Measurements from ENCODE around the gene MCU. TPM values are rescaled to one million over a fixed set of nuclear protein-coding genes. Genes with fewer than 3 reads are reported as not detected.

MCU gene
- total and polyA plus RNA-seq, 7 donors, result 32.4 to 118 (median 66.1) TPM

DNA sequence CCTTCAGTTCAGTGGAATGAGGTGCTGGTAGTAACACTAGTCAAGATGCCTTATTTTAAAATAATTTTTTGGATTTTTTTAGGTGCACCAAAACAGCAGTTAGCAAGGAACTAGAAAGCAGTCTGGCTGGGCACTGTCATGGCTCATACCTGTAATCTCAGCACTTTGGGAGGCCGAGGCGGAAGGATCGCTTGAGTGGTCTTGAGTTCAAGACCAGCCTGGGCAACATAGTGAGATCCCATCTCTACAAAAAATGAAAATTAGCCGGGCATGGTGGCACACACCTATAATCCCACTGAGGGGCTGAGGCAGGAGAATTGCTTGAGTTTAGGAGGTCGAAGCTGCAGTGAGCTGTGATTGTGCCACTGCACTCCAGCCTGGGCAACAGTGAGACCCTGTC is 236.9 kb downstream of the MCU start:
- no peaks in the 10 kb centered on the region for H3K9me3 ChIP-seq
- WGBS, 3 donors, result 86 to 98% (median 94%) methylated on average over 5 of the region's 5 CpGs
- no peak for ATAC-seq
- H3K4me1 ChIP-seq, result no peaks in the 10 kb centered on the region
- H3K27ac ChIP-seq, result no peak overlapping the region
- H3K27me3 ChIP-seq (ENCODE audit: insufficient read depth in 3 of 3, low read length in 2 of 3), result no peaks in the 10 kb centered on the region
- H3K4me3 ChIP-seq, result no peak overlapping the region
- no peak for DNase-seq
- TF ChIP-seq, protein P1, sequence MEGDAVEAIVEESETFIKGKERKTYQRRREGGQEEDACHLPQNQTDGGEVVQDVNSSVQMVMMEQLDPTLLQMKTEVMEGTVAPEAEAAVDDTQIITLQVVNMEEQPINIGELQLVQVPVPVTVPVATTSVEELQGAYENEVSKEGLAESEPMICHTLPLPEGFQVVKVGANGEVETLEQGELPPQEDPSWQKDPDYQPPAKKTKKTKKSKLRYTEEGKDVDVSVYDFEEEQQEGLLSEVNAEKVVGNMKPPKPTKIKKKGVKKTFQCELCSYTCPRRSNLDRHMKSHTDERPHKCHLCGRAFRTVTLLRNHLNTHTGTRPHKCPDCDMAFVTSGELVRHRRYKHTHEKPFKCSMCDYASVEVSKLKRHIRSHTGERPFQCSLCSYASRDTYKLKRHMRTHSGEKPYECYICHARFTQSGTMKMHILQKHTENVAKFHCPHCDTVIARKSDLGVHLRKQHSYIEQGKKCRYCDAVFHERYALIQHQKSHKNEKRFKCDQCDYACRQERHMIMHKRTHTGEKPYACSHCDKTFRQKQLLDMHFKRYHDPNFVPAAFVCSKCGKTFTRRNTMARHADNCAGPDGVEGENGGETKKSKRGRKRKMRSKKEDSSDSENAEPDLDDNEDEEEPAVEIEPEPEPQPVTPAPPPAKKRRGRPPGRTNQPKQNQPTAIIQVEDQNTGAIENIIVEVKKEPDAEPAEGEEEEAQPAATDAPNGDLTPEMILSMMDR (IDR thresholded peaks at IDR 0.05), result no peak
- H3K36me3 ChIP-seq (ENCODE audit: insufficient read depth in 1 of 2, low read depth in 1 of 2), result no peaks in the 10 kb centered on the region
- intact Hi-C loops (cut with DNase I), result no loop called here

DNA sequence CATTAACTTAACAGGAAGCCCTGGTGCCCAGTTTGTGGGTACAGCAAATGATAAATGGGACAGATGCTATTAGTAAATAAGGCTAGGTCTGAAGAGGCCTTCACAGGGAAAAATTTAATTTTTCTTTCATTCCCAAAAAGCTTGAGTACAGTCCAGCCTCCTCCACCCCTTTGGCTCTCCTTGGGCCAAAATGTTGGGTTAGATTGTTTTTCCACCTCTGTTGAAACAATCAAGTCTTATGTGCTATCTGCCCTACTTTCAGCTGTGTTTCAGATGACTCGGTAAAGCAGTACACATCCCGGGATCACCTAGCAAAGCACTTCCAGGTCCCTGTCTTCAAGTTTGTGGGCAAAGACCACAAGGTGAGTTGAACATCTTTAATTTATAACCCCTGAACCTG is 238.3 kb downstream of the MCU start:
- ATAC-seq (no peak), DNase-seq (no peak)
- TF ChIP-seq, protein P1 (IDR thresholded peaks at IDR 0.05), result no peak
- Histone ChIP-seq H3K27ac (no peak overlapping the region), H3K4me1 (no peaks in the 10 kb centered on the region), H3K36me3 (ENCODE audit: insufficient read depth in 1 of 2, low read depth in 1 of 2) (no peaks in the 10 kb centered on the region), H3K27me3 (ENCODE audit: insufficient read depth in 3 of 3, low read length in 2 of 3) (no peaks in the 10 kb centered on the region), H3K4me3 (no peak overlapping the region), H3K9me3 (no peaks in the 10 kb centered on the region)
- 64 to 85% (median 79%) methylated on average over 2 of the region's 2 CpGs for WGBS, 3 donors
- intact Hi-C loops (cut with DNase I), result no loop called here

DNA sequence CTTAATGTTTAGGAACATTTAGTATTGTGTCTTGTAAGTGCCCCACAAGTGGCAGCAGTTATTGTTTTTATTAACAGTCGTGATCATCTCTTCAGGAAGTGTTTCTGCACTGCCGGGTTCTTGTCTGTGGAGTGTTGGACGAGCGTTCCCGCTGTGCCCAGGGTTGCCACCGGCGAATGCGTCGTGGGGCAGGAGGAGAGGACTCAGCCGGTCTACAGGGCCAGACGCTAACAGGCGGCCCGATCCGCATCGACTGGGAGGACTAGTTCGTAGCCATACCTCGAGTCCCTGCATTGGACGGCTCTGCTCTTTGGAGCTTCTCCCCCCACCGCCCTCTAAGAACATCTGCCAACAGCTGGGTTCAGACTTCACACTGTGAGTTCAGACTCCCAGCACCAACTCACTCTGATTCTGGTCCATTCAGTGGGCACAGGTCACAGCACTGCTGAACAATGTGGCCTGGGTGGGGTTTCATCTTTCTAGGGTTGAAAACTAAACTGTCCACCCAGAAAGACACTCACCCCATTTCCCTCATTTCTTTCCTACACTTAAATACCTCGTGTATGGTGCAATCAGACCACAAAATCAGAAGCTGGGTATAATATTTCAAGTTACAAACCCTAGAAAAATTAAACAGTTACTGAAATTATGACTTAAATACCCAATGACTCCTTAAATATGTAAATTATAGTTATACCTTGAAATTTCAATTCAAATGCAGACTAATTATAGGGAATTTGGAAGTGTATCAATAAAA is 240.5 kb downstream of the MCU start:
- H3K4me3 ChIP-seq, result no peak overlapping the region
- intact Hi-C loops (cut with DNase I), result no loop called here
- TF ChIP-seq, protein P1 (IDR thresholded peaks at IDR 0.05), result no peak
- ATAC-seq (no peak), DNase-seq (no peak)
- no peak overlapping the region for H3K27ac ChIP-seq
- no peaks in the 10 kb centered on the region for H3K9me3 ChIP-seq
- H3K36me3 ChIP-seq (ENCODE audit: insufficient read depth in 1 of 2, low read depth in 1 of 2), result no peaks in the 10 kb centered on the region
- no peaks in the 10 kb centered on the region for H3K4me1 ChIP-seq
- WGBS, 3 donors, result 84 to 90% (median 84%) methylated on average over 20 of the region's 20 CpGs
- H3K27me3 ChIP-seq (ENCODE audit: insufficient read depth in 3 of 3, low read length in 2 of 3), result no peaks in the 10 kb centered on the region

DNA sequence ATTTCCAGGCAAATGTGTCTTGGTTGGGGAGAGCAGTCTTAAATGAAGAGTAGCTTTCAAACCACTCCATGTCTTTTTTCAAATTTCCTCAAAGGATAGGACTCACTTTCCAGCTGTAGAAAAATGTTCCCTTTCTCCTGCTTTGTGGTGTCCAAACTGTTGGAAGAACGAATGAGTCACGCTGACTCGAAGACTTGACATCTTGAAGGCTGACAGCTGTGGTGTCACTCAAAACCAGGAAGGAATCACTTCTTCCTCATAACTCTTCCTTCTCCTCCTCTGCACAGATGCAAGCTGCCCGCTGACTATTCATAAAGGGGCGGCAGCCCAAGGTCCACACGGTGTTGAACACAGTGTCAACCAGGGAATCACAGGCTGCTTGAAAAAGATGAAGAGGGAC is 243.4 kb downstream of the MCU start:
- WGBS, 3 donors, result 72 to 89% (median 72%) methylated on average over 6 of the region's 6 CpGs
- H3K4me3 ChIP-seq, result no peak overlapping the region
- peaks cover 6% of the 10 kb centered on the region for H3K4me1 ChIP-seq
- H3K36me3 ChIP-seq (ENCODE audit: insufficient read depth in 1 of 2, low read depth in 1 of 2), result no peaks in the 10 kb centered on the region
- H3K27ac ChIP-seq, result no peak overlapping the region
- DNase-seq, result no peak
- intact Hi-C loops (cut with DNase I), result no loop called here
- H3K27me3 ChIP-seq (ENCODE audit: insufficient read depth in 3 of 3, low read length in 2 of 3), result no peaks in the 10 kb centered on the region
- TF ChIP-seq, protein P1 (IDR thresholded peaks at IDR 0.05), result no peak
- H3K9me3 ChIP-seq, result no peaks in the 10 kb centered on the region
- no peak for ATAC-seq

Other genes with a start within 250 kb of the MCU start
- 10 to 100 TPM; 37.3 to 57.8 (median 46.6) TPM for gene MICU1, start 66.1 kb upstream of the MCU start, total RNA-seq
- gene MICU1, start 66.1 kb upstream of the MCU start, polyA plus RNA-seq, result 10 to 100 TPM; 31.0 to 34.8 (median 33.5) TPM
- gene OIT3, start 201.6 kb downstream of the MCU start, total RNA-seq, result not detected
- under 1 TPM; 0.03 to 0.04 (median 0.04) TPM for gene OIT3, start 201.6 kb downstream of the MCU start, polyA plus RNA-seq